ENCODE data around the gene NRAS. TPM values are rescaled to one million over a fixed set of nuclear protein-coding genes. Genes with fewer than 3 reads are reported as not detected.

Gene NRAS
- total and polyA plus RNA-seq, 9 of the 15 experiments (the other 6 are each of a cell fraction or from before 2014, with no cell fraction given), result 40.7 to 94.5 (median 75.4) TPM

DNA sequence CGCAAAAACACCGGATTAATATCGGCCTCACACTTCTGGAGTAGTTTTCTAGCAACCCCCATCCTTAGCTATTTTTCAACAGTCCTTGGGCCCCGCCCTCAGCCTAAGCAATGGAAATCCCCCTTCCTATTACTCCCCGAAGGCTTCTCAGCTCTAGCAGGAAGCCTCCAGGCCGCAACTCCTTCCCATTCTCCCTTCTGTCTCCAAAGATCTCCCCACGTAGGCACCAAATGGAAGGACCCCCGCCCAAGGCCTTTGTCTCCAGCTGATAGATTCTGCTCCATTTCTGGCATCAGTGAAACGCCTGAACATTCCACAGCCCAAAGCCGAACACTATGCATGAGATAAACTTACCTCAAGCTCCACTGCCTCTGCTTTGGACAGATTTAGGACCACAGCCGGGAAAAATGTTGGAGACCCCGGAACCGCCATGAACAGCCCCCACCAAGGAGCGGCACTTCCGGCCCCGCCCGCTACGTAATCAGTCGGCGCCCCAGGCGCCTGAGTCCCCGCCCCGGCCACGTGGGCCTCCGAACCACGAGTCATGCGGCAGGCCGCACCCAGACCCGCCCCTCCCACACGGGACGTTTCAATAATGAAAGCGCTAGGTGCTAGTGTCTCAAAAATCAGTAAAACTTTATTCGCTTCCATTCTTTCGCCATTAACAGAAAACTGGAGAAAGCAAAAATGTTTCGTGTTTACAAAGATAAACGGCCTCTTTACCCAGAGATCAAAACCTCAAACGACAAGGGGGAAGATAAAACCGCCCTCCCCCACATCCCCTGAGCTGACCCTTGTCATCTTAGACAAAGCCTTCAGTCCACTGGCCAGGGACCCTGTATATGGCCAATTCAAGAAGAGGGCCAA is at the start of gene NRAS (continued):
- TF ChIP-seq CLOCK (CRISPR knock-in tag; IDR thresholded peaks at IDR 0.05; ENCODE audit: borderline replicate concordance) (no peak), ZNF76 (CRISPR knock-in tag; IDR thresholded peaks at IDR 0.05; ENCODE audit: borderline replicate concordance) (no peak), SRSF9 (IDR thresholded peaks at IDR 0.05; ENCODE audit: borderline replicate concordance, low read depth, low read length) (no peak), SP2 (IDR thresholded peaks at IDR 0.05; ENCODE audit: extremely low read depth, low read depth, low read length, poor library complexity, severe bottlenecking) (no peak)
- TF ChIP-seq, protein P1, sequence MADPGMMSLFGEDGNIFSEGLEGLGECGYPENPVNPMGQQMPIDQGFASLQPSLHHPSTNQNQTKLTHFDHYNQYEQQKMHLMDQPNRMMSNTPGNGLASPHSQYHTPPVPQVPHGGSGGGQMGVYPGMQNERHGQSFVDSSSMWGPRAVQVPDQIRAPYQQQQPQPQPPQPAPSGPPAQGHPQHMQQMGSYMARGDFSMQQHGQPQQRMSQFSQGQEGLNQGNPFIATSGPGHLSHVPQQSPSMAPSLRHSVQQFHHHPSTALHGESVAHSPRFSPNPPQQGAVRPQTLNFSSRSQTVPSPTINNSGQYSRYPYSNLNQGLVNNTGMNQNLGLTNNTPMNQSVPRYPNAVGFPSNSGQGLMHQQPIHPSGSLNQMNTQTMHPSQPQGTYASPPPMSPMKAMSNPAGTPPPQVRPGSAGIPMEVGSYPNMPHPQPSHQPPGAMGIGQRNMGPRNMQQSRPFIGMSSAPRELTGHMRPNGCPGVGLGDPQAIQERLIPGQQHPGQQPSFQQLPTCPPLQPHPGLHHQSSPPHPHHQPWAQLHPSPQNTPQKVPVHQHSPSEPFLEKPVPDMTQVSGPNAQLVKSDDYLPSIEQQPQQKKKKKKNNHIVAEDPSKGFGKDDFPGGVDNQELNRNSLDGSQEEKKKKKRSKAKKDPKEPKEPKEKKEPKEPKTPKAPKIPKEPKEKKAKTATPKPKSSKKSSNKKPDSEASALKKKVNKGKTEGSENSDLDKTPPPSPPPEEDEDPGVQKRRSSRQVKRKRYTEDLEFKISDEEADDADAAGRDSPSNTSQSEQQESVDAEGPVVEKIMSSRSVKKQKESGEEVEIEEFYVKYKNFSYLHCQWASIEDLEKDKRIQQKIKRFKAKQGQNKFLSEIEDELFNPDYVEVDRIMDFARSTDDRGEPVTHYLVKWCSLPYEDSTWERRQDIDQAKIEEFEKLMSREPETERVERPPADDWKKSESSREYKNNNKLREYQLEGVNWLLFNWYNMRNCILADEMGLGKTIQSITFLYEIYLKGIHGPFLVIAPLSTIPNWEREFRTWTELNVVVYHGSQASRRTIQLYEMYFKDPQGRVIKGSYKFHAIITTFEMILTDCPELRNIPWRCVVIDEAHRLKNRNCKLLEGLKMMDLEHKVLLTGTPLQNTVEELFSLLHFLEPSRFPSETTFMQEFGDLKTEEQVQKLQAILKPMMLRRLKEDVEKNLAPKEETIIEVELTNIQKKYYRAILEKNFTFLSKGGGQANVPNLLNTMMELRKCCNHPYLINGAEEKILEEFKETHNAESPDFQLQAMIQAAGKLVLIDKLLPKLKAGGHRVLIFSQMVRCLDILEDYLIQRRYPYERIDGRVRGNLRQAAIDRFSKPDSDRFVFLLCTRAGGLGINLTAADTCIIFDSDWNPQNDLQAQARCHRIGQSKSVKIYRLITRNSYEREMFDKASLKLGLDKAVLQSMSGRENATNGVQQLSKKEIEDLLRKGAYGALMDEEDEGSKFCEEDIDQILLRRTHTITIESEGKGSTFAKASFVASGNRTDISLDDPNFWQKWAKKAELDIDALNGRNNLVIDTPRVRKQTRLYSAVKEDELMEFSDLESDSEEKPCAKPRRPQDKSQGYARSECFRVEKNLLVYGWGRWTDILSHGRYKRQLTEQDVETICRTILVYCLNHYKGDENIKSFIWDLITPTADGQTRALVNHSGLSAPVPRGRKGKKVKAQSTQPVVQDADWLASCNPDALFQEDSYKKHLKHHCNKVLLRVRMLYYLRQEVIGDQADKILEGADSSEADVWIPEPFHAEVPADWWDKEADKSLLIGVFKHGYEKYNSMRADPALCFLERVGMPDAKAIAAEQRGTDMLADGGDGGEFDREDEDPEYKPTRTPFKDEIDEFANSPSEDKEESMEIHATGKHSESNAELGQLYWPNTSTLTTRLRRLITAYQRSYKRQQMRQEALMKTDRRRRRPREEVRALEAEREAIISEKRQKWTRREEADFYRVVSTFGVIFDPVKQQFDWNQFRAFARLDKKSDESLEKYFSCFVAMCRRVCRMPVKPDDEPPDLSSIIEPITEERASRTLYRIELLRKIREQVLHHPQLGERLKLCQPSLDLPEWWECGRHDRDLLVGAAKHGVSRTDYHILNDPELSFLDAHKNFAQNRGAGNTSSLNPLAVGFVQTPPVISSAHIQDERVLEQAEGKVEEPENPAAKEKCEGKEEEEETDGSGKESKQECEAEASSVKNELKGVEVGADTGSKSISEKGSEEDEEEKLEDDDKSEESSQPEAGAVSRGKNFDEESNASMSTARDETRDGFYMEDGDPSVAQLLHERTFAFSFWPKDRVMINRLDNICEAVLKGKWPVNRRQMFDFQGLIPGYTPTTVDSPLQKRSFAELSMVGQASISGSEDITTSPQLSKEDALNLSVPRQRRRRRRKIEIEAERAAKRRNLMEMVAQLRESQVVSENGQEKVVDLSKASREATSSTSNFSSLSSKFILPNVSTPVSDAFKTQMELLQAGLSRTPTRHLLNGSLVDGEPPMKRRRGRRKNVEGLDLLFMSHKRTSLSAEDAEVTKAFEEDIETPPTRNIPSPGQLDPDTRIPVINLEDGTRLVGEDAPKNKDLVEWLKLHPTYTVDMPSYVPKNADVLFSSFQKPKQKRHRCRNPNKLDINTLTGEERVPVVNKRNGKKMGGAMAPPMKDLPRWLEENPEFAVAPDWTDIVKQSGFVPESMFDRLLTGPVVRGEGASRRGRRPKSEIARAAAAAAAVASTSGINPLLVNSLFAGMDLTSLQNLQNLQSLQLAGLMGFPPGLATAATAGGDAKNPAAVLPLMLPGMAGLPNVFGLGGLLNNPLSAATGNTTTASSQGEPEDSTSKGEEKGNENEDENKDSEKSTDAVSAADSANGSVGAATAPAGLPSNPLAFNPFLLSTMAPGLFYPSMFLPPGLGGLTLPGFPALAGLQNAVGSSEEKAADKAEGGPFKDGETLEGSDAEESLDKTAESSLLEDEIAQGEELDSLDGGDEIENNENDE (IDR thresholded peaks at IDR 0.05; ENCODE audit: low read depth, low read length), result no peak
- TF ChIP-seq, protein P2, sequence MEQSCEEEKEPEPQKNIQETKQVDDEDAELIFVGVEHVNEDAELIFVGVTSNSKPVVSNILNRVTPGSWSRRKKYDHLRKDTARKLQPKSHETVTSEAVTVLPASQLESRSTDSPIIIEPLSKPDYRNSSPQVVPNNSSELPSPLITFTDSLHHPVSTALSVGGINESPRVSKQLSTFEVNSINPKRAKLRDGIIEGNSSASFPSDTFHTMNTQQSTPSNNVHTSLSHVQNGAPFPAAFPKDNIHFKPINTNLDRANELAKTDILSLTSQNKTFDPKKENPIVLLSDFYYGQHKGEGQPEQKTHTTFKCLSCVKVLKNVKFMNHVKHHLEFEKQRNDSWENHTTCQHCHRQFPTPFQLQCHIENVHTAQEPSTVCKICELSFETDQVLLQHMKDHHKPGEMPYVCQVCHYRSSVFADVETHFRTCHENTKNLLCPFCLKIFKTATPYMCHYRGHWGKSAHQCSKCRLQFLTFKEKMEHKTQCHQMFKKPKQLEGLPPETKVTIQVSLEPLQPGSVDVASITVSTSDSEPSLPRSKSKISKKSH (CRISPR knock-in tag; IDR thresholded peaks at IDR 0.05), result no peak
- TF ChIP-seq, protein P3, sequence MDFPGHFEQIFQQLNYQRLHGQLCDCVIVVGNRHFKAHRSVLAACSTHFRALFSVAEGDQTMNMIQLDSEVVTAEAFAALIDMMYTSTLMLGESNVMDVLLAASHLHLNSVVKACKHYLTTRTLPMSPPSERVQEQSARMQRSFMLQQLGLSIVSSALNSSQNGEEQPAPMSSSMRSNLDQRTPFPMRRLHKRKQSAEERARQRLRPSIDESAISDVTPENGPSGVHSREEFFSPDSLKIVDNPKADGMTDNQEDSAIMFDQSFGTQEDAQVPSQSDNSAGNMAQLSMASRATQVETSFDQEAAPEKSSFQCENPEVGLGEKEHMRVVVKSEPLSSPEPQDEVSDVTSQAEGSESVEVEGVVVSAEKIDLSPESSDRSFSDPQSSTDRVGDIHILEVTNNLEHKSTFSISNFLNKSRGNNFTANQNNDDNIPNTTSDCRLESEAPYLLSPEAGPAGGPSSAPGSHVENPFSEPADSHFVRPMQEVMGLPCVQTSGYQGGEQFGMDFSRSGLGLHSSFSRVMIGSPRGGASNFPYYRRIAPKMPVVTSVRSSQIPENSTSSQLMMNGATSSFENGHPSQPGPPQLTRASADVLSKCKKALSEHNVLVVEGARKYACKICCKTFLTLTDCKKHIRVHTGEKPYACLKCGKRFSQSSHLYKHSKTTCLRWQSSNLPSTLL (IDR thresholded peaks at IDR 0.05), result no peak
